ENCODE measurements around the gene RPS8.
"Not testable (repeated sequence)": the region's sequence is repeated elsewhere in the genome, so short reads cannot be mapped to it uniquely, and the experiment has no call there.

The RPS8 gene

DNA sequence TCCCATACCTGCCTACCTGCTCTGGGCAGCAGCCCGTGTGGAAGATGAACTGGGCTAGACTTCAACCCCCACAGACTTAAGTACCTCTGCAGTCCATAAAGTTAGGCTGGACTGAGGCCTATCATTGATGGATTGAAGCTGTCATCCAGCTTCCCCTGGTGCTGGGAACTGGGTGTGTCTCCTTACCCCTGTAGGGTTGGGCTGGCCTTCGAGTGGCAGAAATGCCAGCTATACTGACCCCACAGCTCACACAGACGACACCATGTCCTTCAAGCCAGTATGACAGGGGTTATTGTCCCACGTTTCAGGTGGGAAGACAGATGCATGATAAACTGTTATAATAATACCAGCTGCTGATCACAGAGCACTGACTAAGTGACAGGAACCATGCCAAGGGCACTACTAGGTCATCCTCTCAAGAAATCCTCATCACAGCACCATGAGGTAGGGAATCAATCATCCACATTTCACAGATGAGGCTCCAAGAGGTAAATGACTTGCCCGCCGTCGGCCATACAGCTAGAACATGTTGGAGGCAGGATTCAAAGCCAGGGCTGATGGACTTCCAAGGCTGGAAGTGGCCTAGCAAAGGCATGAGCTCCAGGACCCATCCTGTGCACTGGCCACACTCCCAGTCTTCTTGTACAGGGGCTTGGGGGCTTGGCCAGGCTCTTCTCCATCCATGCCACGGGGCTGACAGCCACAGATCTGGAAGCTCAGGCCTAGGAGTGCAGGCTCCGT lies 12.9 kb downstream of the RPS8 start, which contains the start of gene BEST4:
BEST4 (minus strand) TSS at position 51 of the 741 bp plus-strand sequence. CDS start 465 bp downstream, outside the sequence.
- Mint-ChIP-seq H3K4me3 (no peak within 1 kb of the TSS), H3K4me1 (ENCODE audit: low read depth) (peaks cover 27% of the 10 kb centered on the region), H3K36me3 (no peaks in the 10 kb centered on the region), H3K27me3 (no peaks in the 10 kb centered on the region), H3K27ac (no peak within 1 kb of the TSS), H3K9me3 (ENCODE audit: low read depth) (no peaks in the 10 kb centered on the region)

DNA sequence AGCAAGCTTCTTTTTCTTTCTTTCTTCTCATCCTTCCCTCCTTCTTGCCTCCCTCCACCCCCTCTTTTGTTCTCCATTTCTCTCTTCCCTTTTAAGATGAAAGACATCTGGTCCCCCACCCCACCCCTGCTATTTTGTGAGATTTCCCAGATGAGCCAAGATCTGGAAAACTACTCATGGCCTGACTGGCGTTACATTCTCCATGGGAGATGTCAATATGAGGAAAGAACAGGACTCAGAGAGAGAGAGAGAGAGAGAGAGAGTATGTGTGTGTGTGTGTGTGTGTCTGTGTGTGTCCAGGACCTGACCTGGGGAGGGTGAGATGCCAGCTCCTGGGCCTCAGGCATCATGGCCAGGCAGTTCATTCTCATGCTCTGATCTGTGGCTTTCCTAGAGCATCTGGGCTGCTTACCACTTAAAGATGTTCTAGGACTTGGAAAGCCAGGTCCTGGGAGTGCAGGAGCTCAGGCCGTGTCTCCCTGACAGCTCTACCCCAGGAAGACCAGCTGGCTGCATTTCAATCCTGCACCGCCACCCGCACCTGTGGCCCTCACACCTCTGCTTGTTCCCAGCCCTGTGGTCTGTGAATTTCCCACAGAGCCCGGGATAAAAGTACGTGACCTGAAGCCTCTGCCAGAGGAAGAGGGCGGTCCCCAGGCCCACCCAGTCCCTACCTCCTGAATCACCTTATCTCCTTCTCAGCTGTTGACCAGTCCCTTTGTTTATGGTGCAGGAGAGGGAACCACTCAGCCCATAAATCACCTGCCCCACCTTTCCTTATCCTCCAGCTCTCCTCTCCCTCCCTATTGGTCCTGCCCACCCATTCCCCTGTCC lies 15.8 kb downstream of the RPS8 start:
- H3K9me3 Mint-ChIP-seq (ENCODE audit: low read depth) = no peaks in the 10 kb centered on the region
- no peak overlapping the region for H3K27ac Mint-ChIP-seq
- H3K4me1 Mint-ChIP-seq (ENCODE audit: low read depth) = peaks cover 5% of the 10 kb centered on the region
- no peak overlapping the region for H3K4me3 Mint-ChIP-seq
- no peaks in the 10 kb centered on the region for H3K36me3 Mint-ChIP-seq
- no peaks in the 10 kb centered on the region for H3K27me3 Mint-ChIP-seq

DNA sequence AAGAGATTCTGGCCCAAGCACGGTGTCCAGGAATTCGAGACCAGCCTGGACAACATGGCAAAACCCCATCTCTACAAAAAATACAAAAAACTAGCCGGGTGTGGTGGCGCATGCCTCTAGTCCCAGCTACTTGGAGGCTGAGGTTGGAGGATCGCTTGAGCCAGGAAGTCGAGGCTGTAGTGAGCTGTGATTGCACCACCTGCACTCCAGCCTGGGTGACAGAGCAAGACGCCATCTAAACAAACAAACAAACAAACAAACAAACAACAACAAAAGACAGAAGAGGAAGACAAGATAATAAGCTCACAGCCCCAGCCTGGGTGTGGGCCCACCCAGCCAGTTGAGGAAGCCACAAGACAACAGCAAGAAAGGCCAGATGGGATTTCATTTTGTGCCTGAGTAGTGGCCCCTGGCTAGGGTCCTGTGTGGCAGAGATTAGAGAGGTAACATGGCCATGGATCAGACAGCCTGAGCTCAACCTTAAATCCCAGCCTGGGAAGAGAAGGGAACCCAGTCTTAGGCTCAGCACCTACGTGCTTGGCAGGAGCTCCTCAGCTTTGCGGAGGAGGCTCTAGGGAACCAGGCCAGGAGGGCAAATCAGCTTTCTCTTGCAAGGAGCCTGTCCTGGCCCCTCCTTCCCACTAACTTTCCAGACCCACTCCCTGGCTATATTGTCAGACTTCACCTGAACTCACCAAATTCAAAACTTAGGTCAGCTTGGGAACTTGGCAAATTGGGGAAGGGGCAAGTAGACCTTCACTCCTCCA lies 17.6 kb downstream of the RPS8 start:
- no peak overlapping the region for H3K27ac Mint-ChIP-seq
- H3K36me3 Mint-ChIP-seq = no peaks in the 10 kb centered on the region
- H3K9me3 Mint-ChIP-seq (ENCODE audit: low read depth) = no peaks in the 10 kb centered on the region
- no peak overlapping the region for H3K4me3 Mint-ChIP-seq
- H3K27me3 Mint-ChIP-seq = no peaks in the 10 kb centered on the region
- H3K4me1 Mint-ChIP-seq (ENCODE audit: low read depth) = no peaks in the 10 kb centered on the region

DNA sequence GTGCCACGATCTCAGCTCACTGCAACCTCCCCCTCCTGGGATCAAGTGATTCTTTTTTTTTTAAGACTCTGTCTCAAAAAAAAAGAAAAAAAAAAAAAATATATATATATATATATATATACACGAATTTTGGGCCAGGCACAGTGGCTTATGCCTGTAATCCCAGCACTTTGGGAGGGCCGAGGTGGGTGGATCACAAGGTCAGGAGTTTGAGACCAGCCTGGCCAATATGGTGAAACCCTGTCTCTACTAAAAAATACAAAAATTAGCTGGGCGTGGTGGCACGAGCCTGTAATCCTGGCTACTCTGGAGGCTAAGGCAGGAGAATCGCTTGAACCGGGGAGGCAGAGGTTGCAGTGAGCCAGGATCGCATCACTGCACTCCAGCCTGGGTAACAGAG lies 22.5 kb downstream of the RPS8 start:
- H3K27me3 Mint-ChIP-seq; H3K4me3 Mint-ChIP-seq; H3K27ac Mint-ChIP-seq; H3K9me3 Mint-ChIP-seq (ENCODE audit: low read depth); H3K36me3 Mint-ChIP-seq: not testable (repeated sequence)
- peaks cover 16% of the 10 kb centered on the region for H3K4me1 Mint-ChIP-seq (ENCODE audit: low read depth)

DNA sequence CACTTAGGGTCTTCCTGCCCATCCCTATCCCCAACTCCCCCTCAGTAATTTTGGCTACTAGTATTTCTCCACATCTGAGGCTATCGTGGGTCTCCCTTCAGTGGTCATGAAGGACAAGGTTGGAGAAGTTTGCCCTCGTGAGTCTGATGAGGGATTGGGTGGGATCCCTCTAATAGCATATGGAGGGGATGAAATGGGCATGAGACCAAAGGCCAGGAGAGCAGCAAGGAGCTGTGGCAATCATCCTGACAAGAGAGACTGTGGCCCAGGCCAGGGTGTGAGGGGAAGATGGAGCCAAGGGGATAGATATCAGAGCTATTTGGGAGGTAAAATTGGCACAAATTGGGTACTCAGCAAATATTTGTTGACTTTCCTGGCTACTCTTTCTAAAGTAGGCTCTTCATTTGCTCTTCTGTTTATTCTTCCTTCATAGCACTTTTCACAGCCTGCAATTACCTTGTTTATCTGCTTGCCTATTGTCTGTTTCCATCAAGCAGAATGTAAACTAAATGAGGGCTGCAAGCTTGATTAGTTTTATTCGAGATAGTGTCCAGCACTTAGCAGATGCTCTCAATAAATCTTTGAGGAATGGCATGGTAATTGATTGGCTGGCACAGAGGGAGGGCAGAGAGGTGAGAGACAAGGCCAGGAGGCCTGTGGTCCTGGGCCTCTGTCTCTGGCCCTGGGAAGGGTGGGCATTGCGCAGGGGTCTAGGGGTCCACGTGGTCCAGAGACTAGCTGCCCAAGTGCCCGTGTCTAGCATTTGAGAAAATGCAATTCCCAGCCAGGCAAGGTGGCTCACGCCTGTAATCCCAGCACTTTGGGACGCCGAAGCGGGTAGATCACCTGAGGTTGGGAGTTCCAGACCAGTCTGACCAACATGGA lies 23.4 kb downstream of the RPS8 start:
- Mint-ChIP-seq H3K27ac (peak overlapping the region; percentile 99), H3K27me3 (no peaks in the 10 kb centered on the region), H3K9me3 (ENCODE audit: low read depth) (no peaks in the 10 kb centered on the region), H3K4me1 (ENCODE audit: low read depth) (peaks cover 23% of the 10 kb centered on the region), H3K36me3 (peaks cover 12% of the 10 kb centered on the region), H3K4me3 (peak overlapping the region; percentile 94)

DNA sequence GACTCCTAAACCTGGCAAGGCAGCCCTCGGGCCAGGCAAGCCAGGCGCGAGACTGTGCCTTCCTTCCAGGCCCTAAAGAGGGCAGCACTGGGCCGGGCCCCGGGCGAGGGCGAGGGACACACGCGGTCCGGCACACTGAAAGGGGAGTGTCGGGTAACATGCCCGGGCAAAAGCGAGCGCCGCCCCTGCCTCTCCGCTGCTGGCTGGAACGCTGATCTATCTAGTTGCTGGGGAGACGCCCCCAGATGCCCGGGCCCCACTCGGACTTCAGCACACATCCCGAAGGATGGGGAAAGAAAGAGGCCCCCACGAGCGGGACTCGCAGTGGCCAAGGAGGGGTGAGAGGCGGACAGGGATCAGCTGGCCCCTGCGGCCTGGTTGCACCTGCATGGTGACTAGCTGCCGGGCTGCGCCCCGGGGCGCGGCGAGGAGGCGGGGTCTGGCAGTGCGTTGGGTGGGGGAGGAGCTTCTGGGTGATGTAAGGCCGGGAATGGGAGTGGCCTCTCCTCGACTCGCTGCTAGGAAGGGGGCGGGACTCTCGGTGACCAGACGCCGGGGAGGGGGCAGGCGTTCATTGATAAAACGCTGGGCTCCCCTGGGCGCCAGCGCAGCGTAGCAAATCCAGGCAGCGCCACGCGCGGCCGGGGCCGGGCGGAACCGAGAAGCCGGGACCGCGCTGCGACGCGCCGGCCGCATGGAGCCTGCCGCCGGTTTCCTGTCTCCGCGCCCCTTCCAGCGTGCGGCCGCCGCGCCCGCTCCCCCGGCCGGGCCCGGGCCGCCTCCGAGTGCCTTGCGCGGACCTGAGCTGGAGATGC lies 24.6 kb downstream of the RPS8 start, which contains the start of gene PLK3:
PLK3 (plus strand) TSS at position 608 of the 815 bp plus-strand sequence; CDS start at position 695, 87 bp downstream.
- Mint-ChIP-seq H3K4me1 (ENCODE audit: low read depth) (peaks cover 29% of the 10 kb centered on the region), H3K36me3 (peaks cover 12% of the 10 kb centered on the region), H3K9me3 (ENCODE audit: low read depth) (no peaks in the 10 kb centered on the region), H3K27ac (peak within 1 kb of the TSS; percentile 99), H3K27me3 (no peaks in the 10 kb centered on the region), H3K4me3 (peak within 1 kb of the TSS; percentile 97)

DNA sequence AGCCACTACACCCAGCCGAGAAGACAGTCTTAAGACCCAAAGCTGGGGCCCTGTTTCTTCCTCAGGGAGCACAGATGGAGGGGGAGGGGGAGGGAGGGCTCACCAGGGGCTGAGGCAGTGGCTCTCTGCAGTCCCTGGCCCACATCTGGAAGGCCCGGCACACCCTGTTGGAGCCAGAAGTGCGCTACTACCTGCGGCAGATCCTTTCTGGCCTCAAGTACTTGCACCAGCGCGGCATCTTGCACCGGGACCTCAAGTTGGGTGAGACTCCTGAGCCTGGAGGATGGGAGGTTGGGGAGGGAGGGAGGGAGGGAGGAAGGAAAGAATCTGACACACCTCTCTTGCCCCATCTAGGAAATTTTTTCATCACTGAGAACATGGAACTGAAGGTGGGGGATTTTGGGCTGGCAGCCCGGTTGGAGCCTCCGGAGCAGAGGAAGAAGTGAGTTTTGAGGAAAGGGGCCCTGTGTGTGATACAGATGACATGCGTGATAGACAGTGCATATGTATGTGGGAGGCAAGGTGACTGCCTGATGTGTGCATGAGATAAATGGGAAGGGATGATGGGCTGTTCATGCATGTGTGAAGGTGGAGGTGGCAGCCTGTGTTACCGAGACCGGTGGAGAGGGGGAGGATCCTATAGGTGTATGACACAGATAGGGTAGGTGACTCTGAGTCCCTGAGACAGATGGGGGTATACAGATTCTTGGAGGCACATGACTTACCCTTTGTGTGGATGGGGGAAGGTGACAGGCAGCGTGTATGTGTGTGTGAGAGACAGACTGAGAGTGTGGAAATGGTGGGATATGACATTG lies 26.4 kb downstream of the RPS8 start:
- Mint-ChIP-seq H3K4me3 (peak overlapping the region; percentile 97), H3K27ac (peak overlapping the region; percentile 88), H3K27me3 (no peaks in the 10 kb centered on the region), H3K36me3 (peaks cover 14% of the 10 kb centered on the region), H3K4me1 (ENCODE audit: low read depth) (peaks cover 41% of the 10 kb centered on the region), H3K9me3 (ENCODE audit: low read depth) (no peaks in the 10 kb centered on the region)

DNA sequence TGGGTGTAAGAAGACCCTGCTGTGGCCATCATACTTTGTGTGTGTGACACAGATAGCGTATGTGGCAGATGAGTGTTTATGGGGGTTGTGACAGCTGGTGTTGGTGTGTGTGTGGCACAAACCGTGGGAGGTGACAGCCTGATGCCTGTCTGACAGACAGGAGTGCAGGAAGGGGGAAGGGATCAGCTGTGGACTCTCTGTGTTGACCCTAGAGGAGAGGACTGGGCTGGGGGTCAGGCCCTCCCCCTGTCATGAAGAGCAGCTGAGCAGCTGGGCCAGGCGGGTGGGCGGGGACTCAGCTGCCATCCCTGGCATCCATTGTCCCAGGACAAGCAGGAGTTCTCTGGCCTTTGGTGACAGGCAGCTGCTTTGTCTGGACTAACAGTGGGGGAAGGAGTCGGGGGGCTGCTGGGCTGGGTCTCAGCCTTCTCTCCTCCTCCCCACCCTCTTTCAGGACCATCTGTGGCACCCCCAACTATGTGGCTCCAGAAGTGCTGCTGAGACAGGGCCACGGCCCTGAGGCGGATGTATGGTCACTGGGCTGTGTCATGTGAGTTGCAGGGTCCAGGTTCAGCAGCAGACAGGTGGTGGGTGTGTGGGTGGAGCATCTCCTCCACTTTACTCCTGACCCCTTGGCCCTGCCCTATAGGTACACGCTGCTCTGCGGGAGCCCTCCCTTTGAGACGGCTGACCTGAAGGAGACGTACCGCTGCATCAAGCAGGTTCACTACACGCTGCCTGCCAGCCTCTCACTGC lies 27.1 kb downstream of the RPS8 start:
- Mint-ChIP-seq H3K27me3 (no peaks in the 10 kb centered on the region), H3K9me3 (ENCODE audit: low read depth) (no peaks in the 10 kb centered on the region), H3K4me1 (ENCODE audit: low read depth) (peaks cover 49% of the 10 kb centered on the region), H3K27ac (peak overlapping the region; percentile 88), H3K4me3 (peak overlapping the region; percentile 97), H3K36me3 (peaks cover 14% of the 10 kb centered on the region)

DNA sequence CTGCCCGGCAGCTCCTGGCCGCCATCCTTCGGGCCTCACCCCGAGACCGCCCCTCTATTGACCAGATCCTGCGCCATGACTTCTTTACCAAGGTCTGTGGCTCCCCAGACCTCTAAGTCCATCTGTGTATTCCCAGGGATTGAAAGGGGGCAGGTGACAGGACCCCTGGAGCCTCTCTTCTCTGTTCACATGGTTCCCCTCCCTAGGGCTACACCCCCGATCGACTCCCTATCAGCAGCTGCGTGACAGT lies 27.6 kb downstream of the RPS8 start:
- H3K36me3 Mint-ChIP-seq = peaks cover 14% of the 10 kb centered on the region
- no peaks in the 10 kb centered on the region for H3K27me3 Mint-ChIP-seq
- H3K4me1 Mint-ChIP-seq (ENCODE audit: low read depth) = peaks cover 54% of the 10 kb centered on the region
- no peaks in the 10 kb centered on the region for H3K9me3 Mint-ChIP-seq (ENCODE audit: low read depth)
- H3K4me3 Mint-ChIP-seq = peak overlapping the region; percentile 97
- peak overlapping the region; percentile 81 for H3K27ac Mint-ChIP-seq

DNA sequence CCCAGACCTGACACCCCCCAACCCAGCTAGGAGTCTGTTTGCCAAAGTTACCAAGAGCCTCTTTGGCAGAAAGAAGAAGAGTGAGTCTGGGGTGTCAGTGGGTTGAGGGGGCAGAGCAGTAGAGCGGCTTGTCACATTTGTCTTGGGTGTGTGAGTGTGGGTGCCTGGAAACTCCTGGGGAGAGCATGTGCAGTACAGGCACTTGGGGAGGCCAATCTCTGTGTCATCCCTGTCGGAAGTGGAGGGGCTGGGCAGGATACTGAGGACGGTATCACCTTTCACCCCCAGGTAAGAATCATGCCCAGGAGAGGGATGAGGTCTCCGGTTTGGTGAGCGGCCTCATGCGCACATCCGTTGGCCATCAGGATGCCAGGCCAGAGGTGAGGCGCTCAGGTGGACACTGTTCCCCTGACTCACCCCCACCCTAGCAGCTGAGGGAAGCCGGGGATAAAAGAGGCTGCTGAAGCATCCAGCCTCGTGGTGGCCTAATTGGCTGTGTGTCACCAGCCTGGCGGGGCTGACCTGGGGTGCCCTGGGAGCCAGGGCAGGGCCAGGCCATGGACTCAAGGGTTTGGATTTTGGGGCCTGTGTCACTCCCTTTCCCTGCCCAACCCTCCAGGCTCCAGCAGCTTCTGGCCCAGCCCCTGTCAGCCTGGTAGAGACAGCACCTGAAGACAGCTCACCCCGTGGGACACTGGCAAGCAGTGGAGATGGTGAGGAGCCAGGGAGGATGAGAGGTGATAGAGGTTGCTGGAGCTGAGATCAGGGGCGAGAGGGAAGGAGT lies 28.2 kb downstream of the RPS8 start:
- Mint-ChIP-seq H3K4me3 (peak overlapping the region; percentile 97), H3K27me3 (no peaks in the 10 kb centered on the region), H3K4me1 (ENCODE audit: low read depth) (peaks cover 58% of the 10 kb centered on the region), H3K27ac (peak overlapping the region; percentile 90), H3K9me3 (ENCODE audit: low read depth) (no peaks in the 10 kb centered on the region), H3K36me3 (peaks cover 14% of the 10 kb centered on the region)

DNA sequence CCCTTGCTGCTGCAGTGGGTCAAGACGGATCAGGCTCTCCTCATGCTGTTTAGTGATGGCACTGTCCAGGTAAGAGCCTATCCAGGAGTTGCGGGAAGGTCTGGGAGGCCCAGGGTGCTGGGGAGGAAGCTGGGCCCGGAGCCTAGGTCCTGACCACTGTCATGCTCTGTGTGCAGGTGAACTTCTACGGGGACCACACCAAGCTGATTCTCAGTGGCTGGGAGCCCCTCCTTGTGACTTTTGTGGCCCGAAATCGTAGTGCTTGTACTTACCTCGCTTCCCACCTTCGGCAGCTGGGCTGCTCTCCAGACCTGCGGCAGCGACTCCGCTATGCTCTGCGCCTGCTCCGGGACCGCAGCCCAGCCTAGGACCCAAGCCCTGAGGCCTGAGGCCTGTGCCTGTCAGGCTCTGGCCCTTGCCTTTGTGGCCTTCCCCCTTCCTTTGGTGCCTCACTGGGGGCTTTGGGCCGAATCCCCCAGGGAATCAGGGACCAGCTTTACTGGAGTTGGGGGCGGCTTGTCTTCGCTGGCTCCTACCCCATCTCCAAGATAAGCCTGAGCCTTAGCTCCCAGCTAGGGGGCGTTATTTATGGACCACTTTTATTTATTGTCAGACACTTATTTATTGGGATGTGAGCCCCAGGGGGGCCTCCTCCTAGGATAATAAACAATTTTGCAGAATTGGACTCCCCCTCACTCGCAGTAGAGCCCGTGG lies 30.1 kb downstream of the RPS8 start:
- Mint-ChIP-seq H3K27me3 (no peaks in the 10 kb centered on the region), H3K9me3 (ENCODE audit: low read depth) (no peaks in the 10 kb centered on the region), H3K36me3 (peaks cover 17% of the 10 kb centered on the region), H3K4me3 (peak overlapping the region; percentile 97), H3K4me1 (ENCODE audit: low read depth) (peaks cover 72% of the 10 kb centered on the region), H3K27ac (peak overlapping the region; percentile 90)

Measured in activated naive CD8-positive, alpha-beta T cell (primary cell).